ENCODE measurements around the gene SMIM8. TPM values are rescaled to one million over a fixed set of nuclear protein-coding genes. Genes with fewer than 3 reads are reported as not detected.

Gene SMIM8
- total RNA-seq, 1 experiment from 2014 or later = 6.6 TPM

DNA sequence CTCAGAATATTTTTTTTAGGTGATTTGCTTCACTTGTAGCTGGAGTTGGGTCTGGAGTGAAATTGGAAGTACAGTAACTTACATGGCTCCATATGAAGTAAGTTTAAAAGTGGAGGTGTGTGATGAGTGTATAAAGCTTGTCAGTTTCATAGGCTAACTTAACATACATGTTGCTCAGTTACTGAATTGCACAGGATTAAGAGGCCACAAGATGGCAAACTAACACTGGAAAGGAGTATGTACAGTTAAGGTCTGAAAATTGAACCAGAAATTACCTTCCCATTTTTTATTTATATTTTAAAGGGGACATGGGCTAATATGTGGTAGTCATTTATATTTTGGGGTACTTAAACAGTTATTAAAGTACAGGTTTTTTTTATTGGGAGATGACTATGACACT is 45.3 kb upstream of the SMIM8 start:
- Histone ChIP-seq H2BK20ac (ENCODE audit: low read depth, low read length, poor library complexity, severe bottlenecking) (no peak overlapping the region), H4K8ac (replicated peaks; ENCODE audit: insufficient read length, low read depth, low read length) (no peak overlapping the region), H3K79me2 (ENCODE audit: insufficient read depth, low read length) (no peaks in the 10 kb centered on the region), H3T11ph (ENCODE audit: low read length) (no peak overlapping the region), H2BK15ac (ENCODE audit: low read depth, low read length) (no peak overlapping the region), H3K9ac (ENCODE audit: extremely low read depth, insufficient read length, low read length) (no peak overlapping the region), H4K20me1 (ENCODE audit: control insufficient read depth, insufficient read depth, insufficient read length) (no peaks in the 10 kb centered on the region), H3K23ac (ENCODE audit: insufficient read length, low read depth, low read length) (no peak overlapping the region), H2AFZ (ENCODE audit: low read length) (no peak overlapping the region), H3K18ac (ENCODE audit: insufficient read length, low read depth, low read length) (no peak overlapping the region), H4K5ac (ENCODE audit: insufficient read length, low read depth, low read length) (no peak overlapping the region), H2BK12ac (ENCODE audit: insufficient read length, low read depth, low read length) (no peak overlapping the region), H3K4me2 (ENCODE audit: insufficient read depth, insufficient read length, low read length) (no peak overlapping the region), H3K4me1 (ENCODE audit: insufficient read depth, low read length) (peaks cover 2% of the 10 kb centered on the region; the same call in 1 of the 2 replicates), H2AK5ac (ENCODE audit: insufficient read length, low read length) (no peak overlapping the region), H3K56ac (ENCODE audit: insufficient read length, low read depth, low read length) (no peak overlapping the region), H3K4ac (ENCODE audit: low read depth, low read length) (no peak overlapping the region), H4K91ac (ENCODE audit: insufficient read length, low read depth, low read length) (no peak overlapping the region), H3K27ac (ENCODE audit: insufficient read length, low read depth, low read length) (no peak overlapping the region), H3K9me3 (ENCODE audit: control insufficient read depth, low read depth, low read length) (no peaks in the 10 kb centered on the region), H3K23me2 (ENCODE audit: insufficient read length, low read depth, low read length, poor library complexity, severe bottlenecking) (no peaks in the 10 kb centered on the region), H3K27me3 (ENCODE audit: insufficient read depth, low read length) (no peaks in the 10 kb centered on the region), H2BK120ac (ENCODE audit: low read depth, low read length, poor library complexity, severe bottlenecking) (no peak overlapping the region), H3K14ac (ENCODE audit: insufficient read depth, low read length) (no peak overlapping the region), H2BK5ac (ENCODE audit: insufficient read length, low read length) (no peak overlapping the region), H3K79me1 (ENCODE audit: insufficient read depth, low read depth, low read length, poor library complexity, severe bottlenecking) (no peaks in the 10 kb centered on the region)
- H3K36me3 Mint-ChIP-seq (ENCODE audit: insufficient read depth in 1 of 3, low read depth in 3 of 3) = no peaks in the 10 kb centered on the region
- no peaks in the 10 kb centered on the region; the same call in 1 of the 2 replicates for H3K27me3 Mint-ChIP-seq (ENCODE audit: low read depth)
- DNase-seq = no peak
- H3K27ac Mint-ChIP-seq = no peak overlapping the region
- H3K4me1 Mint-ChIP-seq = no peaks in the 10 kb centered on the region
- peak; percentile 32; the same call in 1 of the 3 replicates for TF ChIP-seq CTCF (conservative IDR thresholded peaks at IDR 0.05)
- H3K9me3 Mint-ChIP-seq = no peaks in the 10 kb centered on the region
- no peak overlapping the region for H3K4me3 Mint-ChIP-seq

Measured in H9 (cell line).